ENCODE data around the gene RADIL. TPM values are rescaled to one million over a fixed set of nuclear protein-coding genes. Genes with fewer than 3 reads are reported as not detected.

Gene RADIL
- total and polyA plus RNA-seq, 9 of the 15 experiments (the other 6 are each of a cell fraction or from before 2014, with no cell fraction given), result 0.06 to 8.1 (median 1.9) TPM; not detected in 1

DNA sequence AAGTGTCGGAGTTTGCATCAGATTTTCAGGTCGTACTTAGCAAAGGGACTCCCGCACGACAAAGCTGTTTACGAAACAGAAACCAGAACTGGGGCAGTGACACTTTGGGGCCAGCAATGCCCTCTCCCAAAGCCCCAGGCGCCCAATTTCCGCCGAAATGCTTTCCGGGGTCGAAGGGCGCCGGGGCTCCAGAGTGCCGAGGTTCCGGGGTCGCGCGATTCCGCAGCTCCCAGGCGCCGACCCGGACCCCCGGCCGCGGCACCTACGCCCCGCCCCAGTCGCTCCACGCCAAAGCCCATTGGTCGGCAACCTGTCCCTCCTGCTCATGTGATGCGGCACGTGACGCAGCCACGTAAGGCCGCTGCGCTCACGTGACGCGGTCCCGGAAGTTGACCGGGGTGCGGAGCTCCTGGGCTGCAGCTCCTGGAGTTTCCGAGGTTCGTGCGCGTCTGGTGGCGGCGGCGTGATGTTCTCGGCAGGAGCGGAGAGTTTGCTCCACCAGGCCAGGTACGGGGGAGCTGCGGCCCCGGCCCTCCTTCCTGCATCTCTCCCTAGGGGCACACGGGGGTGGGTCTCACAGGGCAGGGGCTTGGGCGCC is 108.2 kb downstream of the RADIL start, which contains the start of gene AP5Z1 (continued):
- TF ChIP-seq, protein P1, sequence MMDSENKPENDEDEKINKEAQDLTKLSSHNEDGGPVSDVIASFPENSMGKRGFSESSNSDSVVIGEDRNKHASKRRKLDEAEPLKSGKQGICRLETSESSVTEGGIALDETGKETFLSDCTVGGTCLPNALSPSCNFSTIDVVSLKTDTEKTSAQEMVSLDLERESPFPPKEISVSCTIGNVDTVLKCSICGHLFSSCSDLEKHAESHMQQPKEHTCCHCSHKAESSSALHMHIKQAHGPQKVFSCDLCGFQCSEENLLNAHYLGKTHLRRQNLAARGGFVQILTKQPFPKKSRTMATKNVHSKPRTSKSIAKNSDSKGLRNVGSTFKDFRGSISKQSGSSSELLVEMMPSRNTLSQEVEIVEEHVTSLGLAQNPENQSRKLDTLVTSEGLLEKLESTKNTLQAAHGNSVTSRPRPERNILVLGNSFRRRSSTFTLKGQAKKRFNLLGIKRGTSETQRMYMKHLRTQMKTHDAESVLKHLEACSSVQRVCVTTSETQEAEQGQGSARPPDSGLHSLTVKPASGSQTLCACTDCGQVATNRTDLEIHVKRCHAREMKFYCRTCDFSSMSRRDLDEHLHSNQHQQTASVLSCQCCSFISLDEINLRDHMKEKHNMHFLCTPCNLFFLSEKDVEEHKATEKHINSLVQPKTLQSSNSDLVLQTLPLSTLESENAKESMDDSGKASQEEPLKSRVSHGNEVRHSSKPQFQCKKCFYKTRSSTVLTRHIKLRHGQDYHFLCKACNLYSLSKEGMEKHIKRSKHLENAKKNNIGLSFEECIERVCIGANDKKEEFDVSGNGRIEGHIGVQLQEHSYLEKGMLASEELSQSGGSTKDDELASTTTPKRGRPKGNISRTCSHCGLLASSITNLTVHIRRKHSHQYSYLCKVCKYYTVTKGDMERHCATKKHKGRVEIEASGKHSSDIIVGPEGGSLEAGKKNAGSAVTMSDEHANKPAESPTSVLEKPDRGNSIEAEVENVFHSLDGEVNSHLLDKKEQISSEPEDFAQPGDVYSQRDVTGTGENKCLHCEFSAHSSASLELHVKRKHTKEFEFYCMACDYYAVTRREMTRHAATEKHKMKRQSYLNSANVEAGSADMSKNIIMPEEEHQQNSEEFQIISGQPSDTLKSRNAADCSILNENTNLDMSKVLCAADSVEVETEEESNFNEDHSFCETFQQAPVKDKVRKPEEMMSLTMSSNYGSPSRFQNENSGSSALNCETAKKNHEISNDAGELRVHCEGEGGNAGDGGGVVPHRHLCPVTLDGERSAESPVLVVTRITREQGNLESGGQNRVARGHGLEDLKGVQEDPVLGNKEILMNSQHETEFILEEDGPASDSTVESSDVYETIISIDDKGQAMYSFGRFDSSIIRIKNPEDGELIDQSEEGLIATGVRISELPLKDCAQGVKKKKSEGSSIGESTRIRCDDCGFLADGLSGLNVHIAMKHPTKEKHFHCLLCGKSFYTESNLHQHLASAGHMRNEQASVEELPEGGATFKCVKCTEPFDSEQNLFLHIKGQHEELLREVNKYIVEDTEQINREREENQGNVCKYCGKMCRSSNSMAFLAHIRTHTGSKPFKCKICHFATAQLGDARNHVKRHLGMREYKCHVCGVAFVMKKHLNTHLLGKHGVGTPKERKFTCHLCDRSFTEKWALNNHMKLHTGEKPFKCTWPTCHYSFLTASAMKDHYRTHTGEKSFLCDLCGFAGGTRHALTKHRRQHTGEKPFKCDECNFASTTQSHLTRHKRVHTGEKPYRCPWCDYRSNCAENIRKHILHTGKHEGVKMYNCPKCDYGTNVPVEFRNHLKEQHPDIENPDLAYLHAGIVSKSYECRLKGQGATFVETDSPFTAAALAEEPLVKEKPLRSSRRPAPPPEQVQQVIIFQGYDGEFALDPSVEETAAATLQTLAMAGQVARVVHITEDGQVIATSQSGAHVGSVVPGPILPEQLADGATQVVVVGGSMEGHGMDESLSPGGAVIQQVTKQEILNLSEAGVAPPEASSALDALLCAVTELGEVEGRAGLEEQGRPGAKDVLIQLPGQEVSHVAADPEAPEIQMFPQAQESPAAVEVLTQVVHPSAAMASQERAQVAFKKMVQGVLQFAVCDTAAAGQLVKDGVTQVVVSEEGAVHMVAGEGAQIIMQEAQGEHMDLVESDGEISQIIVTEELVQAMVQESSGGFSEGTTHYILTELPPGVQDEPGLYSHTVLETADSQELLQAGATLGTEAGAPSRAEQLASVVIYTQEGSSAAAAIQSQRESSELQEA (IDR thresholded peaks at IDR 0.05; ENCODE audit: low read depth), result no peak
- TF ChIP-seq ELF4 (CRISPR knock-in tag; IDR thresholded peaks at IDR 0.05) (peak; percentile 90), RCOR1 (IDR thresholded peaks at IDR 0.05; ENCODE audit: borderline replicate concordance in 1 of 2, low read depth in 2 of 2, low read length in 2 of 2) (peak in 1 of 2 experiments; percentile 94; a peak in 2 of 4 replicates), E2F3 (CRISPR knock-in tag; IDR thresholded peaks at IDR 0.05) (no peak), U2AF1 (optimal IDR thresholded peaks at IDR 0.05; ENCODE audit: low read depth, low read length) (peak; percentile 23), NCOA6 (IDR thresholded peaks at IDR 0.05) (no peak), CBX3 (IDR thresholded peaks at IDR 0.05; ENCODE audit: borderline replicate concordance in 1 of 2, low read length in 2 of 2) (peak in 1 of 2 experiments; percentile 33; a peak in 1 of 3 replicates), PRMT5 (CRISPR knock-in tag; IDR thresholded peaks at IDR 0.05) (no peak), ZSCAN29 (IDR thresholded peaks at IDR 0.05) (0 out of 2 replicates have a peak, but pooled peaks have one; percentile 20), RNF2 (IDR thresholded peaks at IDR 0.05) (peak; percentile 45; the same call in 1 of the 2 replicates), GATAD2B (IDR thresholded peaks at IDR 0.05; ENCODE audit: borderline replicate concordance) (peak; percentile 42; the same call in 1 of the 2 replicates), MCM5 (IDR thresholded peaks at IDR 0.05; ENCODE audit: low read depth) (no peak), ZNF436 (CRISPR knock-in tag; IDR thresholded peaks at IDR 0.05) (no peak)
- TF ChIP-seq, protein P2, sequence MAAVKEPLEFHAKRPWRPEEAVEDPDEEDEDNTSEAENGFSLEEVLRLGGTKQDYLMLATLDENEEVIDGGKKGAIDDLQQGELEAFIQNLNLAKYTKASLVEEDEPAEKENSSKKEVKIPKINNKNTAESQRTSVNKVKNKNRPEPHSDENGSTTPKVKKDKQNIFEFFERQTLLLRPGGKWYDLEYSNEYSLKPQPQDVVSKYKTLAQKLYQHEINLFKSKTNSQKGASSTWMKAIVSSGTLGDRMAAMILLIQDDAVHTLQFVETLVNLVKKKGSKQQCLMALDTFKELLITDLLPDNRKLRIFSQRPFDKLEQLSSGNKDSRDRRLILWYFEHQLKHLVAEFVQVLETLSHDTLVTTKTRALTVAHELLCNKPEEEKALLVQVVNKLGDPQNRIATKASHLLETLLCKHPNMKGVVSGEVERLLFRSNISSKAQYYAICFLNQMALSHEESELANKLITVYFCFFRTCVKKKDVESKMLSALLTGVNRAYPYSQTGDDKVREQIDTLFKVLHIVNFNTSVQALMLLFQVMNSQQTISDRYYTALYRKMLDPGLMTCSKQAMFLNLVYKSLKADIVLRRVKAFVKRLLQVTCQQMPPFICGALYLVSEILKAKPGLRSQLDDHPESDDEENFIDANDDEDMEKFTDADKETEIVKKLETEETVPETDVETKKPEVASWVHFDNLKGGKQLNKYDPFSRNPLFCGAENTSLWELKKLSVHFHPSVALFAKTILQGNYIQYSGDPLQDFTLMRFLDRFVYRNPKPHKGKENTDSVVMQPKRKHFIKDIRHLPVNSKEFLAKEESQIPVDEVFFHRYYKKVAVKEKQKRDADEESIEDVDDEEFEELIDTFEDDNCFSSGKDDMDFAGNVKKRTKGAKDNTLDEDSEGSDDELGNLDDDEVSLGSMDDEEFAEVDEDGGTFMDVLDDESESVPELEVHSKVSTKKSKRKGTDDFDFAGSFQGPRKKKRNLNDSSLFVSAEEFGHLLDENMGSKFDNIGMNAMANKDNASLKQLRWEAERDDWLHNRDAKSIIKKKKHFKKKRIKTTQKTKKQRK (IDR thresholded peaks at IDR 0.05; ENCODE audit: borderline replicate concordance, low read depth, low read length), result no peak
- TF ChIP-seq, protein P3, sequence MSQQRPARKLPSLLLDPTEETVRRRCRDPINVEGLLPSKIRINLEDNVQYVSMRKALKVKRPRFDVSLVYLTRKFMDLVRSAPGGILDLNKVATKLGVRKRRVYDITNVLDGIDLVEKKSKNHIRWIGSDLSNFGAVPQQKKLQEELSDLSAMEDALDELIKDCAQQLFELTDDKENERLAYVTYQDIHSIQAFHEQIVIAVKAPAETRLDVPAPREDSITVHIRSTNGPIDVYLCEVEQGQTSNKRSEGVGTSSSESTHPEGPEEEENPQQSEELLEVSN (IDR thresholded peaks at IDR 0.05; ENCODE audit: borderline replicate concordance in 1 of 2, extremely low read depth in 1 of 2, insufficient read depth in 1 of 2, insufficient read length in 1 of 2, low read depth in 1 of 2, low read length in 1 of 2, poor library complexity in 1 of 2, severe bottlenecking in 1 of 2), result peak in 1 of 2 experiments; percentile 84
